CD4-positive, alpha-beta T cell treated with Interleukin-2 at 100 ng/mL for 4 hours (primary cell): ENCODE data around the gene ARHGEF39.
"Not testable (repeated sequence)": the region's sequence is repeated elsewhere in the genome, so short reads cannot be mapped to it uniquely, and the experiment has no call there.

Source experiments
- DNase-seq: peaks from one replicate; pipeline ENCODE4 v3.0.0-alpha.2; 2020; ENCODE audit warnings: low spot score

Gene ARHGEF39

GRCh38 chr9:35618325-35618727 is 46.7 kb downstream of the ARHGEF39 start, which contains the start of gene CD72:
TSS of gene CD72 (minus strand) at chr9:35618413. CDS start at chr9:35618303, 110 bp downstream.
- DNase-seq, result no peak

GRCh38 chr9:35617548-35617947 is 47.4 kb downstream of the ARHGEF39 start:
- DNase-seq, result no peak

DNA sequence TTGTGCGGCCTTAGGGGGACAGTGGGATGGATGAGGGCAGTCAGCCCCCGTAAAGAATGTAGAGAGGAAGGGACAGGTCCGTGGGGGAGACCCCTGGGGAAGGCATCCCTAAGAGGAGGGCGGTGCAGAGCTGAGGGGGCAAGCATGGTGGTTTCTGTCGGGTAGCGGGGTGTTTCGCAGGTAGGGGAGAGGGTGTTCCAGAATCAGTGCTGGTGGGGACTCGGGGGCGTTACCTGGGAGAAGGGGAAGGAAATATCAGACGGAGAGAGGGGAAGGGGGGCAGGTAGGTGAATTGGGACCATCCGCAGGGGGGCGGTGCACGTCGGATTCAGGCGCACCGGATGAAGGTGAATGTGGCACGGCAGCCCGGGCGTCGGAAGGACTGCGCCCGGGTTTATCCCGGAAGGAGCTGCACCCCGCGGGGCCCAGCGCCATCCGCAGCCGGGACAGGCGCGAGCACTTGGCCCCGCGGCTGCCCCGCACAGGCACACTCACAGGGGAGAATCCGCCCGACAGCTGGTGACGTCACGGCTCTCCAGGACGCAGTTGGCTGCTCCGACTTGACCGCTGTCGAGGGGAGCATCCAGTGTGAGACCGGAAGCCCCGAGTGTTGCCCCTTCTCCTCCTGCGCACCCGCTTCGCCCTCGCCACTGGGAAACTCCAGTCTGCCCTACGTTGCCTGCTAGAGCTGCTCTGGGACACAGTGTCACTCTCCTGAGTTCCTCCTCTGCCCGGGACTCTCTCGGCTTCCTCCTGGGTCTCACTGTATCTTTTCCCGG is 48.1 kb downstream of the ARHGEF39 start:
- peak; percentile 66 for DNase-seq

- no peak for DNase-seq
Observed at GRCh38 chr9:35615981-35616680, 48.9 kb downstream of the ARHGEF39 start.

DNA sequence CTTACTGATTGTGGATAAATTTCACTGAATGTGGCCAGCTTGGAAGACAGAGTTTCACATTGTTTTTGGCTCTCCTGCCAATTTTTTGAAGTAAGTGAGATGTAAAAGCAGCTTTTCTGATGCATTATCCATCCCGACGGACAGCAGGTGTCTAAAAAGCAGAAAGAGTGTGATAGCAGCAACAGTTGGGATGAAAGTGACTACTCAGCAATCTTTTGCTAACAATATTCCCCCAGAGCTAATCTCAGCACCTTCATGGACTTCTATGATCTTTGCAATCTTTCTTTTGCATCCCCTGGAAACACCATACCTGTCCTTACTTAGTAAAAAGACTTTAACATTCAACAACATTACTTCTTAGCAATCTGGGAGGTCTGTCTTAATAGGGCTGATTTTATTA is 52.2 kb downstream of the ARHGEF39 start:
- DNase-seq, result no peak

DNA sequence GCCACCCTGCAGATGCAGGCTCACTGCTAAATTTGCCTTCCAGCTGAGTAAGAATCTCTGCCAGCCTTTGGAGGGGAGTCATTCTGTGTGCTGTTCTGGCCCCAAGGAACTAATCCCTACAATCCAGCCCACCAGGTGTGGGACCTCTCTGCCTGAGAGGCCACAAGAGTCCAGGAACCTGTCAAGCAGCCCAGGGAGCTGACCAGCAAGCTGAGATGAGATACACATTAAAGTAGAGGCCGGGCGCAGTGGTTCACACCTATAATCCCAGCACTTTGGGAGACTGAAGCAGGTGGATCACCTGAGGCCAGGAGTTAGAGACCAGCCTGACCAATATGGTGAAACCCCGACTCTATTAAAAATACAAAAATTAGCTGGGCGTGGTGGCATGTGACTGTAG is 52.9 kb downstream of the ARHGEF39 start:
- not testable (repeated sequence) for DNase-seq

- DNase-seq, result peak; percentile 73
Observed at GRCh38 chr9:35611230-35611797, 53.7 kb downstream of the ARHGEF39 start.

DNA sequence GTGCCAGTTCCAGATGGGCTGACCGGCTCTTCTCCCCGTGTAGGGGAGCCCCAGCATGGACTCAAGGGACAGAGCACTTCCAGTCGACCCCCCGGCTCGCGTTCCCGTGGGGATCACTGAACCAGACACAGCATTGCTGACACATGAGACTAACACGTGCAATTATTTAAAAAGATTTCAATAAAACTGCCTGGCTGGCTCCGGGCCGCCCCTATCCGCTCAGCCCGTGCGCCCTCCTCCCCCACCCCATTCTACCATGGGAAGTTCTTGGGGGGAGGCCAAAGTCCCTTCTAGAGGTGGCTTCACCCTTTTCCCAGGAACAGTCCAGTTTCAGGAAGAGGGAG is 55.2 kb downstream of the ARHGEF39 start:
- DNase-seq, result no peak
